Heart right ventricle (tissue), 16 donors: Measurements from ENCODE around the gene RPSA. TPM values are rescaled to one million over a fixed set of nuclear protein-coding genes. Genes with fewer than 3 reads are reported as not detected.
A peak's percentile ranks its signal among the peaks of the same experiment; 100 is the strongest.

Source experiments
- ATAC-seq, 8 donors: fragments of 200-7000 bp; cut with Tn5 transposase; one replicate each; pipeline ENCODE4 v1.9.1; 2020; ENCODE audit warnings: mild to moderate bottlenecking in 8 of 8, moderate library complexity in 8 of 8, moderate number of reproducible peaks in 1 of 8
- DNase-seq, 2 donors: peaks; one replicate each; pipeline ENCODE4 v3.0.0-alpha.2; 2020
- H3K27ac ChIP-seq, 10 donors: fragments of 200-600 bp; sonication (generic) in 2 of 10; one replicate each; pipeline versions ENCODE4 v1.5.0 to v1.8.0; 2020 to 2022; ENCODE audit warnings: mild to moderate bottlenecking in 3 of 10
- H3K27me3 ChIP-seq, 7 donors: fragments of 200-600 bp; one replicate each; pipeline ENCODE4 v1.8.0; 2021 to 2022; ENCODE audit warnings: mild to moderate bottlenecking in 2 of 7
- H3K36me3 ChIP-seq, 9 donors: fragments of 200-600 bp; sonication (generic) in 1 of 9; one replicate each; pipeline versions ENCODE4 v1.5.0 to v1.8.0; 2020 to 2022; ENCODE audit warnings: mild to moderate bottlenecking in 2 of 9
- H3K4me1 ChIP-seq, 9 donors: fragments of 200-600 bp; sonication (generic) in 1 of 9; one replicate each; pipeline versions ENCODE4 v1.5.0 to v1.8.0; 2020 to 2022; ENCODE audit warnings: mild to moderate bottlenecking in 4 of 9
- H3K4me3 ChIP-seq, 10 donors: fragments of 200-600 bp; sonication (generic) in 2 of 10; one replicate each; pipeline versions ENCODE4 v1.5.0 to v1.8.0; 2020 to 2022; ENCODE audit warnings: mild to moderate bottlenecking in 7 of 10, moderate library complexity in 2 of 10
- H3K9me3 ChIP-seq, 11 donors: fragments of 200-600 bp in 10 of 11; sonication (generic) in 2 of 11; one replicate each; pipeline versions ENCODE4 v1.5.0 to v1.8.0; 2013 to 2022; ENCODE audit warnings: mild to moderate bottlenecking in 2 of 11, control low read depth in 1 of 11, moderate library complexity in 1 of 11
- WGBS, 2 donors: extraction: QIAGEN DNeasy Blood & Tissue Kit; methylation state at CpG; one replicate each; pipeline ENCODE4 v1.1.7; 2013; ENCODE audit warnings: inconsistent platforms in 1 of 2; 5-methylcytosine and 5-hydroxymethylcytosine counted together
- intact Hi-C, 10 donors: fragments of 100-400 bp; cut with DNase I; formaldehyde crosslinking; loops; one replicate each; pipeline versions ENCODE4 v1.11.1 to v1.14.2; 2022
- polyA plus RNA-seq, 2 donors: library from polyadenylated mRNA; stranded (reverse); fragments of 200-250 nt; gene quantifications; one replicate each; pipeline ENCODE4 v1.2.3, GENCODE V29; 2013
- total RNA-seq, 10 donors: library from RNA; stranded (reverse); fragmentation: NEBNext Ultra II Directional in 3 of 10; extraction: Animal tissue kit (Norgen Biotek cat#: 25700) in 3 of 10; gene quantifications; one replicate each; pipeline versions ENCODE4 v1.2.1 to v1.2.4, GENCODE V29; 2021 to 2023
- TF ChIP-seq, protein P1 (sequence below), 9 donors: fragments of 200-600 bp; sonication (generic) in 2 of 9; IDR thresholded peaks; one replicate each; pipeline versions ENCODE4 v1.5.0 to v1.8.0; 2021 to 2022; ENCODE audit warnings: antibody characterized with exemption in 9 of 9, mild to moderate bottlenecking in 5 of 9, moderate library complexity in 1 of 9
- donor health status: Arrhythmogenic right ventricular cardiomyopathy.
- donor health status: ischemic (EF 13 %, LVEDD 7.1; RV severe dilation, severe dysfunction).
- donor health status: healthy with polysubstance abuse.
- donor health status: DM: no; HTN: yes; CAD: no.
- donor health status: DM: no; HTN: no; CAD: no.
- donor health status: ischemic (EF 25% LVEDD 6.9; RV normal size, moderate dysfunction).
- donor health status: ischemic (EF 25% LVEDD 5.7; RV mildly dilated, moderate dysfunction).
- donor health status: healthy.
- donor health status: DM: yes; HTN: yes; CAD: no.
- donor health status: Ischemic cardiomyopathy.
- donor health status: ischemic (EF 35%, LVEDD 5.7; RV mildly dilated, moderate dysfunction).
- donor health status: nonischemic (EF 11% LVEDD 7.7; RV severe dilation, severe dysfunction).
- donor health status: DM: yes; HTN: yes; CAD: no.
- donor health status: PGD.
- donor health status: ischemic (EF 29% LVEDD 5.4; RV normal size, mild dysfunction).
- donor health status: nonischemic (EF 23%, LVEDD 6.1; RV moderate dilation, normal function).

RPSA gene
- total and polyA plus RNA-seq, 12 donors = 350 to 1,493 (median 410) TPM

DNA sequence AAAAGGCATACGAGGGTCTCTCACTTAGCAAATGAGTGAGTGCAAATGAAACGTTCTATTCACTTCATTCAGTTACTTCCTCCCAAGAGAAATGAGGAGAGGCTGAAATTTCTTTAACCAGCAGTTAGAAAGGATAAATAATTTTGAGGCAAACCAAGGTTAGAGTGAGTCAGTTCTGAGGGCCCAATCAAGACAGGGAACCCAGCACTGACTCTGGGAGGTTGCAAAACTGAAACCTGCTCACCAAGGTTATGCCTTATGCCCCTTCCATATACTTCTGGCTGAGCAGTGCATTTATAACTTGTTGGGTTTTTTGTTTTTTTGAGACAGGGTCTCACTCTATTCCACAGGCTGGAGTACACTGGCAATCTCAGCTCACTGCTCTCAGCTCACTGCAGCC lies 4.5 kb upstream of the RPSA start:
- H3K27ac ChIP-seq = no peak overlapping the region
- H3K4me3 ChIP-seq = no peak overlapping the region
- no peaks in the 10 kb centered on the region for H3K9me3 ChIP-seq
- ATAC-seq (no peak), DNase-seq (no peak)
- H3K36me3 ChIP-seq = peaks cover 0 to 33% (median 4%) of the 10 kb centered on the region in 9 donors
- peaks cover 0 to 8% (median 3%) of the 10 kb centered on the region in 9 donors for H3K4me1 ChIP-seq
- no peaks in the 10 kb centered on the region for H3K27me3 ChIP-seq
- WGBS, 2 donors = 55 to 57% methylated on average over 2 of the region's 2 CpGs
- intact Hi-C loops = no loop called here
- TF ChIP-seq, protein P1, sequence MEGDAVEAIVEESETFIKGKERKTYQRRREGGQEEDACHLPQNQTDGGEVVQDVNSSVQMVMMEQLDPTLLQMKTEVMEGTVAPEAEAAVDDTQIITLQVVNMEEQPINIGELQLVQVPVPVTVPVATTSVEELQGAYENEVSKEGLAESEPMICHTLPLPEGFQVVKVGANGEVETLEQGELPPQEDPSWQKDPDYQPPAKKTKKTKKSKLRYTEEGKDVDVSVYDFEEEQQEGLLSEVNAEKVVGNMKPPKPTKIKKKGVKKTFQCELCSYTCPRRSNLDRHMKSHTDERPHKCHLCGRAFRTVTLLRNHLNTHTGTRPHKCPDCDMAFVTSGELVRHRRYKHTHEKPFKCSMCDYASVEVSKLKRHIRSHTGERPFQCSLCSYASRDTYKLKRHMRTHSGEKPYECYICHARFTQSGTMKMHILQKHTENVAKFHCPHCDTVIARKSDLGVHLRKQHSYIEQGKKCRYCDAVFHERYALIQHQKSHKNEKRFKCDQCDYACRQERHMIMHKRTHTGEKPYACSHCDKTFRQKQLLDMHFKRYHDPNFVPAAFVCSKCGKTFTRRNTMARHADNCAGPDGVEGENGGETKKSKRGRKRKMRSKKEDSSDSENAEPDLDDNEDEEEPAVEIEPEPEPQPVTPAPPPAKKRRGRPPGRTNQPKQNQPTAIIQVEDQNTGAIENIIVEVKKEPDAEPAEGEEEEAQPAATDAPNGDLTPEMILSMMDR (IDR thresholded peaks at IDR 0.05) = no peak

DNA sequence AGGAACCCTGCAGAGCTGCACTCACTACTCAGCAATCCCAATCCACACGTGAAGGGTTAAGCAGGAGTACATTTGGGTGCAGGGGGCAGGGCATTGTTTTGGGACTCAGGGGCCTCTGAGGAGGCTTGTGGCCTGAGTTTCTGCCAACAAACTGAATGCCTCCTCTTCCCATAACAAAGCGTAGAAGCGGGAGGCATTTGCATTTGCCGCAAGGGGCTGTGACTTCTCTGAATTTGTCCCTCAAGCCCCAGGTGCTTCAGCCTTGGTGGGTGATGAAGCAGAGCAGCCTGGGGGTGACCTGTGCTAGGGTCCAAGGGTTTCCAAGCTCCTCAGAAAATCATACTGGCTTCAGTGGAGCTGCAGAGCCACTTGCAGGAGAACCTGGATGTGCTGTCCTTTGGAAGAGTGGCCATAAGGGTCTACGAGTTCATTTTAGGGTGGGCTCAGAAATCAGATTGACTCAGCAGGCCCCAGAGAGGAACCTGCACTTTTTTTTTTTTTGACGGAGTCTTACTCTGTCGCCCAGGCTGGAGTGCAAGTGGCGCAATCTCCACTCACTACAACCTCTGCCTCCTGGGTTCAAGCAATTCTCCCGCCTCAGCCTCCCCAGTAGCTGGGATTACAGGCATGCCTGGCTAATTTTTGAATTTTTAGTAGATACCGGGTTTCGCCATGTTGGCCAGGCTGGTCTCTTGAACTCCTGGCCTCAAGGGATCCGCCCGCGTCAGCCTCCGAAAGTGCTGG lies 1.4 kb upstream of the RPSA start:
- ATAC-seq (no peak), DNase-seq (no peak)
- Histone ChIP-seq H3K27ac (no peak overlapping the region), H3K4me3 (peak overlapping the region in 1 of 10 donors; percentile 80), H3K36me3 (peaks cover 0 to 33% (median 20%) of the 10 kb centered on the region in 9 donors), H3K9me3 (no peaks in the 10 kb centered on the region), H3K27me3 (no peaks in the 10 kb centered on the region), H3K4me1 (peaks cover 2 to 40% (median 19%) of the 10 kb centered on the region in 9 donors)
- TF ChIP-seq, protein P1 (IDR thresholded peaks at IDR 0.05) = no peak
- 88% methylated on average over 15 of the region's 15 CpGs for WGBS, 2 donors
- intact Hi-C loops = loop anchor here in 1 of 10 donors (5.0 kb wide), 1 partner anchor 902 kb away; the partner anchor contains the start of gene EIF1B

DNA sequence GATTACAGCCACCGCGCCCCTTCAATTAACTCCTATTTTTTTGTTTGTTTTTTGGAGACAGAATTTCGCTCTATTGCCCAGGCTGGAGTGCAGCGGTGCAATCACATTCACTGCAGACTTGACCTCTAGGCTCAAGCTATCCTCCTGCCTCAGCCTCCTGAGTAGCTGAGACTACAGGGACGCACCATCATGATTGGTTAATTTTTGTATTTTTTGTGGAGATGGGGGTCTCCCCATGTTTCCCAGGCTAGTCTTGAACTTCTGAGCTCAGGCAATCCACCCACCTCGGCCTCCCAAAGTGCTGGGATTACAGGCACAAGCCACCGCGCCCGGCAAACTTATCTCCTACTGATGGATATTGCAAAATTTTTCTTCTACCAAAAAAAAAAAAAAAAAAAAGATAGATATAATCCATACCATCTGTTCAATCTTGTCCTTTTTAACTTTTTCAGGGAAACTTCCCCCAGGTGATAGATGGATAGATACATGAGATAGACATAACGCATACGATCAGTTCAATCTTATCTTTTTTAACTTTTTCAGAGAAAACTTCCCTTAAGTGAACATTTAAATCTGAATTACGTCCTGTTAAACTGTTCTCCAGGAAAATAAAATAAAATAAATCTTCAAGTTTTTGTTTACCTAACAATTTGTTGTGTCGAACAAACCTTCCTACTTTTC lies 693 bp upstream of the RPSA start:
- no peaks in the 10 kb centered on the region for H3K9me3 ChIP-seq
- DNase-seq (no peak), ATAC-seq (no peak)
- peaks cover 2 to 45% (median 22%) of the 10 kb centered on the region in 9 donors for H3K4me1 ChIP-seq
- peak overlapping the region in 9 of 10 donors; percentile 72 to 90 (median 83) for H3K27ac ChIP-seq
- H3K4me3 ChIP-seq = peak overlapping the region; percentile 30 to 87 (median 72)
- H3K27me3 ChIP-seq = no peaks in the 10 kb centered on the region
- H3K36me3 ChIP-seq = peaks cover 0 to 39% (median 23%) of the 10 kb centered on the region in 9 donors
- TF ChIP-seq, protein P1 (IDR thresholded peaks at IDR 0.05) = no peak
- 72 to 74% methylated on average over 13 of the region's 13 CpGs for WGBS, 2 donors
- intact Hi-C loops = loop anchor here in 2 of 10 donors (1.0 to 5.0 kb wide), 2 partner anchors 22 to 901 kb away; partner anchors contain the start of gene EIF1B (in 1 of the 2)

DNA sequence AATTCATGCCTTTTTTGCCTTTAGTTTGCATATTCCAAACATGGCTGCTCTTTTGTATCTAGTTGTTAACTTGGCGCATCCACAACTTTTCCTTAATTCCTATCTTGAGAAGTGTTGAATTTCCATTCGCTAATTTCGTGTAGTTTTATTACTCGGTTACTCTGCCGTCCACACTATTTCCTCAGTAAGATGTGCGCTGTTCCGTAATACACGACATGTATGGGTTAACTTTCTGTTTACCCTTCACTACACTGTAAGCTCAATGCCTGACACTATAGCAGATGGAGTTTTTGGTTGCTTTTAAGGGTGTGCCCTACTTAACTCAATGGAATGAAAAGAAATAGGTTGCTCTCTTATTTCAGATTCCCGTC lies 724 bp downstream of the RPSA start:
- H3K9me3 ChIP-seq = no peaks in the 10 kb centered on the region
- peaks cover 0 to 47% (median 37%) of the 10 kb centered on the region in 9 donors for H3K36me3 ChIP-seq
- ATAC-seq = no peak
- WGBS, 2 donors = 11 to 12% methylated on average over 9 of the region's 9 CpGs
- intact Hi-C loops = loop anchor here in 1 of 10 donors (5.0 kb wide), 1 partner anchor 900 kb away; the partner anchor contains the start of gene EIF1B
- H3K4me1 ChIP-seq = peaks cover 2 to 45% (median 22%) of the 10 kb centered on the region in 9 donors
- TF ChIP-seq, protein P1 (IDR thresholded peaks at IDR 0.05) = no peak
- H3K27ac ChIP-seq = peak overlapping the region in 9 of 10 donors; percentile 72 to 90 (median 83)
- no peak for DNase-seq
- peak overlapping the region; percentile 64 to 87 (median 72) for H3K4me3 ChIP-seq
- no peaks in the 10 kb centered on the region for H3K27me3 ChIP-seq
